Type B pancreatic cell (in vitro differentiated cells): ENCODE measurements around the gene CENPM. TPM values are rescaled to one million over a fixed set of nuclear protein-coding genes. Genes with fewer than 3 reads are reported as not detected.

Source experiments
- DNase-seq: peaks from one replicate; pipeline ENCODE4 v3.0.0; 2021; ENCODE audit warnings: mixed read lengths; ENCODE audit not compliant: unreplicated experiment; ENCODE audit errors: extremely low spot score
- H3K27ac Mint-ChIP-seq: 2 replicates; pipeline ENCODE4 v1.8.0; 2021; ENCODE audit warnings: mild to moderate bottlenecking, mixed read lengths
- H3K27me3 Mint-ChIP-seq: 2 replicates; pipeline ENCODE4 v1.8.0; 2021; ENCODE audit warnings: mixed read lengths
- H3K36me3 Mint-ChIP-seq: 2 replicates; pipeline ENCODE4 v1.8.0; 2021; ENCODE audit warnings: mixed read lengths
- H3K4me1 Mint-ChIP-seq: one replicate; pipeline ENCODE4 v1.8.0; 2021; ENCODE audit warnings: mixed read lengths; ENCODE audit not compliant: unreplicated experiment
- H3K4me3 Mint-ChIP-seq: 2 replicates; pipeline ENCODE4 v1.8.0; 2021; ENCODE audit warnings: mild to moderate bottlenecking, mixed read lengths
- H3K9me3 Mint-ChIP-seq: 2 replicates; pipeline ENCODE4 v1.8.0; 2021; ENCODE audit warnings: mixed read lengths
- CTCF ChIP-seq: fragments of 200-600 bp; sonication (generic); conservative IDR thresholded peaks from 2 replicates; pipeline ENCODE4 v1.5.0; 2021; ENCODE audit warnings: antibody characterized with exemption, mild to moderate bottlenecking
- total RNA-seq: library from RNA; stranded (reverse); gene quantifications from 2 replicates; pipeline ENCODE4 v1.2.1, GENCODE V29; 2021; ENCODE audit warnings: low replicate concordance

Gene CENPM
- total RNA-seq, 1 donor from 2014 or later, result 29.4 TPM

DNA sequence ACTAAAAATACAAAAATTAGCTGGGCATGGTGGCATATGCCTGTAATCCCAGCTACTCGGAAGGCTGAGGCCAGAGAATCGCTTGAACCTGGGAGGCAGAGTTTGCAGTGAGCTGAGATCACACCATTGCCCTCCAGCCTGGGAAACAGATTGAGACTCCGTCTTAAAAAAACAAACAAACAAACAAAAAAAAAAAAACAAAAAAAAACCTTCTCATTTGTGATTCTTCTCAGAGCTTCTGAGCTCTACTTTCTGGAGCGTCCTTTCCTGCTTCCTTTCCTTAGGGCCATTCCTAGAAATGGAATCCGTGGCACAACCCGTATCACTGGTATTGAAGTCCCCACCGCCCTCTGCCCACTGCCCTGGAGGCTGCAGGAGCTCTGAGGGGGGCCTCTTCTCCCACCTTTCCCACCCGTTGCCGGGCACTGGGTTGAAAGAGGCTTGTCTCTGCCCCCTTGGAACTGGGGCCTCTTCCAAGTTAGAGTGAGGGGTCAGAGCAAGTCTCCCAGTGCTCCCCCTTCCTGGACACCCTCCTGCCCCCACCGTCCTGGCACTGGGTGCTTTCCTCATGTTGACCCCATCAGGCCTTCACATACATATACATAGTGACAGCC is 30.1 kb downstream of the CENPM start:
- Mint-ChIP-seq H3K36me3 (no peaks in the 10 kb centered on the region), H3K27ac (no peak overlapping the region), H3K9me3 (no peaks in the 10 kb centered on the region), H3K4me3 (peak overlapping the region; percentile 69), H3K4me1 (peaks cover 4% of the 10 kb centered on the region), H3K27me3 (peaks cover 59% of the 10 kb centered on the region)
- TF ChIP-seq CTCF, result no peak
- DNase-seq, result no peak

- Mint-ChIP-seq H3K36me3 (no peaks in the 10 kb centered on the region), H3K27ac (no peak overlapping the region), H3K27me3 (peaks cover 67% of the 10 kb centered on the region), H3K9me3 (no peaks in the 10 kb centered on the region), H3K4me3 (peak overlapping the region; percentile 69), H3K4me1 (peaks cover 4% of the 10 kb centered on the region)
- no peak for TF ChIP-seq CTCF
- no peak for DNase-seq
Measured at GRCh38 chr22:41915786-41916493, 31.0 kb downstream of the CENPM start.

GRCh38 chr22:41915035-41915785 is 31.7 kb downstream of the CENPM start, which contains the start of gene SHISA8:
TSS of gene SHISA8 (minus strand) at chr22:41915074. CDS start at chr22:41914667, 407 bp downstream.
- no peak within 1 kb of the TSS for H3K27ac Mint-ChIP-seq
- H3K9me3 Mint-ChIP-seq, result no peaks in the 10 kb centered on the region
- TF ChIP-seq CTCF, result no peak
- H3K27me3 Mint-ChIP-seq, result peaks cover 65% of the 10 kb centered on the region
- H3K36me3 Mint-ChIP-seq, result no peaks in the 10 kb centered on the region
- H3K4me3 Mint-ChIP-seq, result peak within 1 kb of the TSS; percentile 69
- peaks cover 4% of the 10 kb centered on the region for H3K4me1 Mint-ChIP-seq
- DNase-seq, result no peak

GRCh38 chr22:41914611-41915034 is 32.3 kb downstream of the CENPM start:
- H3K27me3 Mint-ChIP-seq, result peaks cover 64% of the 10 kb centered on the region
- no peak overlapping the region for H3K4me3 Mint-ChIP-seq
- no peaks in the 10 kb centered on the region for H3K36me3 Mint-ChIP-seq
- no peak overlapping the region for H3K27ac Mint-ChIP-seq
- DNase-seq, result no peak
- no peak for TF ChIP-seq CTCF
- no peaks in the 10 kb centered on the region for H3K9me3 Mint-ChIP-seq
- peaks cover 4% of the 10 kb centered on the region for H3K4me1 Mint-ChIP-seq

DNA sequence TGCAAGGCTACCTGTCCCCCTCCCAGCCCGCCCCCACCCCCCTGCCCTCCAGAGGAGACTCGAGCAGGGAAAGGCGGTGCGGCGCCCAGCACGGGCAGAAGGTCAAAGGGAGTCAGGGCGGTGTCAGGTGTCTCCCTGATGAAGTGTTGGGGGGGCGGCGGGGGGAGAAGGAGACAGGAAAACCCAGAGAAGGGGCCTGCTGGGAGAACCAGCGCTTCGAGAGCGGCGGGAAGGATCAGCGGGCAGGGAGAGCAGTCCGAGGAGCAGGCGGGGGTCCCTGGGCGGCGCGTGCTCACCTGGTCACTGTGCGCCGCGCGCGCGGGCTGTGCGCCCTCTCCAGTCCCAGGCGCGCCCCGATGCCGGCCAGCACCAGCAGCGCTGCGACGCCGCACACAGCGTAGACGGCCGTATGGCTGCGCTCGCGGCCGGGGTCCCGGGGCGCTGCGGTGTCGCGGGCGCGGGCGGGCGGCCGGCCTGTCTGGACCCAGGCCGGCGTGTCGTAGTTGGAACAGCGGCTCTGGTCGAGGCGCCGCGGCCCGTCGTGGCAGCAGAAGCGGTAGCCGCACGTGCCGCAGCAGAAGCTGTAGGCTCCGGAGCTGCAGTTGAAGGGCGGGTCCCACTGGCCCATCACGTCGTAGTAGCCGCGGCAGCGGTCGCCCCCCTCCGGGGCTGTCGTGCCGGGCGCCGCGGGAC is 33.0 kb downstream of the CENPM start:
- Mint-ChIP-seq H3K36me3 (no peaks in the 10 kb centered on the region), H3K4me1 (peaks cover 4% of the 10 kb centered on the region), H3K27ac (no peak overlapping the region), H3K4me3 (no peak overlapping the region), H3K27me3 (peaks cover 66% of the 10 kb centered on the region), H3K9me3 (no peaks in the 10 kb centered on the region)
- TF ChIP-seq CTCF, result no peak
- no peak for DNase-seq
